Ectodermal cell (in vitro differentiated cells): ENCODE data around the gene TTC38.

Experiments
- H3K27ac ChIP-seq: 2 replicates; pipeline ENCODE4 v1.7.0; 2013; ENCODE audit warnings: mild to moderate bottlenecking, low read depth, low read length; ENCODE audit not compliant: insufficient read depth, poor library complexity, severe bottlenecking
- H3K27me3 ChIP-seq: 2 replicates; pipeline ENCODE4 v1.7.0; 2013; ENCODE audit warnings: mild to moderate bottlenecking, low read length; ENCODE audit not compliant: insufficient read depth, control insufficient read depth, poor library complexity, severe bottlenecking
- H3K36me3 ChIP-seq: one replicate; pipeline ENCODE4 v1.7.0; 2013; ENCODE audit warnings: low read length; ENCODE audit not compliant: control insufficient read depth, insufficient read depth
- H3K4me1 ChIP-seq: one replicate; pipeline ENCODE4 v1.7.0; 2013; ENCODE audit warnings: low read length; ENCODE audit not compliant: control insufficient read depth, insufficient read depth
- H3K4me3 ChIP-seq: 2 replicates; pipeline ENCODE4 v1.7.0; 2013; ENCODE audit warnings: low read depth, low read length, control low read depth; ENCODE audit not compliant: insufficient read depth
- H3K9me3 ChIP-seq: 2 replicates; pipeline ENCODE4 v1.7.0; 2013; ENCODE audit warnings: mild to moderate bottlenecking, low read length, moderate library complexity; ENCODE audit not compliant: control insufficient read depth
- WGBS, 2 experiments: methylation state at CpG; one replicate each; pipeline ENCODE4 v1.1.7; 2013; ENCODE audit warnings: missing lambda C conversion rate in 2 of 2; 5-methylcytosine and 5-hydroxymethylcytosine counted together

The TTC38 gene

GRCh38 chr22:46287873-46288751, 20.3 kb downstream of the TTC38 start:
- Histone ChIP-seq H3K36me3 (peaks cover 3% of the 10 kb centered on the region), H3K27ac (no peak overlapping the region), H3K27me3 (no peaks in the 10 kb centered on the region), H3K4me1 (no peaks in the 10 kb centered on the region), H3K9me3 (no peaks in the 10 kb centered on the region), H3K4me3 (no peak overlapping the region)
- WGBS, 2 experiments, result 92 to 93% methylated on average over 24 of the region's 24 CpGs

GRCh38 chr22:46288846-46289243, 21.0 kb downstream of the TTC38 start:
- Histone ChIP-seq H3K4me1 (no peaks in the 10 kb centered on the region), H3K27ac (no peak overlapping the region), H3K27me3 (no peaks in the 10 kb centered on the region), H3K4me3 (no peak overlapping the region), H3K9me3 (no peaks in the 10 kb centered on the region), H3K36me3 (peaks cover 3% of the 10 kb centered on the region)
- WGBS, 2 experiments, result 93 to 94% methylated on average over 7 of the region's 7 CpGs

DNA sequence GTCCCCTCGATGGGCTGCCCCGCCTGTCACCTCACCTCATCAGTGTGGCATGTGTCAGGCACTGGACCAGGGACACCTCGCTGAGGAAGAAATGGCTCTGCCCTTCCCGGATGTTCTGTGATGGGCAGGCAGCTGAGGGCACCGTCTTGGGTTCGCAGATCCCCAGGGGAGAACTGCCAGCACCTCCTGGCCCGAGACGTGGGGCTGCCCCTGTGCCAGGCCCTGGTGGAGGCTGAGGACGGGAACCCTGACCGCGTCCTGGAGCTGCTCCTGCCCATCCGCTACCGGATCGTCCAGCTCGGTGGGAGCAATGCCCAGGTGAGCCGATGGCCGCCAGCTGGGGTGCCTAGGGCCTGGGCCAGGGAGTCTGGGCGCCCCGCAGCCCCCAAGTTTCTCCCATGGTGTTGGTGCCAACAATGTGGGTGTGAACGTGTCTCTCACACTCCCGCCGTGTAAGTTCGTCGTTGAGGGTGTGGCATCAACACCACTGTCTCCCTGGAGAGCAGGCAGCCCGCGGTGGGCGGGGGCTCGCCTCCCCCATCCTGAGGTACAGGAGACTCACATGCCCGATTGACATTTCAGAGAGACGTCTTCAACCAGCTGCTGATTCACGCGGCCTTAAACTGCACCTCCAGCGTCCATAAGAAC, 21.6 kb downstream of the TTC38 start:
- Histone ChIP-seq H3K9me3 (no peaks in the 10 kb centered on the region), H3K36me3 (peaks cover 3% of the 10 kb centered on the region), H3K4me3 (no peak overlapping the region), H3K27me3 (no peaks in the 10 kb centered on the region), H3K4me1 (no peaks in the 10 kb centered on the region), H3K27ac (no peak overlapping the region)
- WGBS, 2 experiments, result 93 to 95% methylated on average over 33 of the region's 33 CpGs

GRCh38 chr22:46290121-46290842, 22.5 kb downstream of the TTC38 start:
- H3K4me1 ChIP-seq, result no peaks in the 10 kb centered on the region
- no peak overlapping the region for H3K4me3 ChIP-seq
- WGBS, 2 experiments, result 90 to 92% methylated on average over 17 of the region's 17 CpGs
- no peaks in the 10 kb centered on the region for H3K27me3 ChIP-seq
- no peaks in the 10 kb centered on the region for H3K36me3 ChIP-seq
- H3K9me3 ChIP-seq, result no peaks in the 10 kb centered on the region
- no peak overlapping the region for H3K27ac ChIP-seq

GRCh38 chr22:46290843-46291785, 23.3 kb downstream of the TTC38 start:
- 92 to 94% methylated on average over 20 to 23 of the region's 23 CpGs for WGBS, 2 experiments
- Histone ChIP-seq H3K36me3 (no peaks in the 10 kb centered on the region), H3K9me3 (no peaks in the 10 kb centered on the region), H3K4me1 (peaks cover 6% of the 10 kb centered on the region), H3K4me3 (no peak overlapping the region), H3K27ac (no peak overlapping the region), H3K27me3 (no peaks in the 10 kb centered on the region)

- Histone ChIP-seq H3K27me3 (no peaks in the 10 kb centered on the region), H3K27ac (no peak overlapping the region), H3K4me1 (peaks cover 6% of the 10 kb centered on the region), H3K9me3 (no peaks in the 10 kb centered on the region), H3K36me3 (no peaks in the 10 kb centered on the region), H3K4me3 (no peak overlapping the region)
- 88 to 98% methylated on average over 3 of the region's 3 CpGs for WGBS, 2 experiments
These were observed 24.4 kb downstream of the TTC38 start for GRCh38 chr22:46292173-46292572.

DNA sequence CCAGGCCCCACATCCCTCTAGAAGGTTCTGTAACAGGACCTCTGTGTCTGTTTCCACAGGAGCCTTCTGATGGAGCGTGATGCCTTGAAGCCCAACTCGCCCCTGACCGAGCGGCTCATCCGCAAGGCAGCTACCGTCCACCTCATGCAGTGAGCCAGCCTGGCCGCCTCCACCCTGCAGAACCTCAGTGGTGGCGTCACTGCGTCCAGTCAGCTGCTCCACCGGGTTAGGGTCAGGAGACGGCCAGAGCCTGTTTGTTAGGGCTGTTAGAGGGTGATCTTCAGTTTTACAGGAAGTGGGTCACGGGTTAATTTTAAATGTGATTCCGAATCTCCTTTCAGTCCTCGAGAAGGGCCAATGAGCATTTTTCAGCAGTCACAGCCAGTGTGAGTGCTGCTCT, 24.9 kb downstream of the TTC38 start:
- Histone ChIP-seq H3K36me3 (no peaks in the 10 kb centered on the region), H3K9me3 (no peaks in the 10 kb centered on the region), H3K4me3 (no peak overlapping the region), H3K4me1 (peaks cover 11% of the 10 kb centered on the region), H3K27me3 (no peaks in the 10 kb centered on the region), H3K27ac (no peak overlapping the region)
- WGBS, 2 experiments, result 95 to 96% methylated on average over 14 of the region's 14 CpGs

DNA sequence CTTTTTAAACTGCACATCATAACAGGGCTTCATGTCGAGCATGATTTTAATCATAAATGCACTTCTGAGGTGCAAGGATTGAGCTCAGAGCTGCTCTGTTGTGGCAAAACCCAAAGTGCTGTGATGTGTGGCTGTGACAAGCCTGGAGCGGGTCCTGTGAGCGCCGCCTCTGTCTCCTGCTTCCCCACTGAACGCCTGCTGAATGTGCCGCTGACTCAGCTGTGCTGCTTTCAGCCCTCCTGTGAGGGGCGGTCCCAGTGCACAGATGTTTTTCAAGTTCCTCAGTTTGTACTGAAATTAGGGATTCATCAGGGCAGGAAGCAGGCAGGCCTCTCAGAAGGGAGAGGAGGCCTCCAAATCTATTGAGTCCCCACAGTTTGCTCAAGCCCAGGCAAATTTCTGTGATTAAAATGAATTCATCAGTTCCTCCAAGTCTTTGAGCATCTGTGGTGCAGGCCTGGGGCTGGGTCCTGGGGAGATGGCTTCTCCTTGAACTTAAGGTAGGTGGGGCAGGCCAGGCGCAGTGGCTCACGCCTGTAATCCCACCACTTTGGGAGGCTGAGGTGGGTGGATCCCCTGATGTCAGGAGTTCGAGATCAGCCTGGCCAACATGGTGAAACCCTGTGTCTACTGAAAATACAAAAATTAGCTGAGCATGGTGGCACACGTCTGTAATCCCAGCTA, 25.9 kb downstream of the TTC38 start:
- H3K27me3 ChIP-seq, result no peaks in the 10 kb centered on the region
- H3K4me3 ChIP-seq, result no peak overlapping the region
- 86 to 87% methylated on average over 11 of the region's 11 CpGs for WGBS, 2 experiments
- H3K36me3 ChIP-seq, result no peaks in the 10 kb centered on the region
- H3K4me1 ChIP-seq, result peaks cover 14% of the 10 kb centered on the region
- no peak overlapping the region for H3K27ac ChIP-seq
- H3K9me3 ChIP-seq, result no peaks in the 10 kb centered on the region

DNA sequence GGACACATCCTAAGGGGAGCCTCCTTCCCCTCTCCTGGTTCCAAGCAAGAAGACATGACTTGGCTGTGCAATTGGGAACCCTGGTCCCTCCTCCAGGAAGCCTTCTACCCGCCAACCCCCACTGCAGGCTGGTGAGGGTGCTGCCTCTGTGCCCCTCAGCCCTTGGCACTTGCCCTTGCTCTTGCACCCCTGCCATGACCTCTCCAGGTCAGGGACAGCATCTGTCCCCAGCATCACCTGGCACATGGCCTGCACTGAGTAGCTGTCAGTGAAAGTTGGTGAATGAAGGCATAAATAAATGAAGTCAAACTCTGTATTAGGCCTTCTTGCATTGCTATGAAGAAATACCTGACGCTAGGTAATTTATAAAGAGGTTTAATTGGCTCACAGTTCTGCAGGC, 27.0 kb downstream of the TTC38 start:
- Histone ChIP-seq H3K4me3 (no peak overlapping the region), H3K4me1 (peaks cover 14% of the 10 kb centered on the region), H3K9me3 (no peaks in the 10 kb centered on the region), H3K36me3 (no peaks in the 10 kb centered on the region), H3K27me3 (no peaks in the 10 kb centered on the region), H3K27ac (no peak overlapping the region)
- 92 to 96% methylated on average over 2 of the region's 2 CpGs for WGBS, 2 experiments
